Bone marrow (tissue), 2 donors: ENCODE measurements around the gene BAIAP2L2.

Source experiments
- DNase-seq, 2 donors: peaks; one replicate each; lab custom pipeline; 2025; lab: John Stamatoyannopoulos, UW

BAIAP2L2 gene

GRCh38 chr22:38068641-38069371, 41.7 kb downstream of the BAIAP2L2 start:
- DNase-seq = no peak

- no peak for DNase-seq
These were observed 42.6 kb downstream of the BAIAP2L2 start for GRCh38 chr22:38067761-38068360.

DNA sequence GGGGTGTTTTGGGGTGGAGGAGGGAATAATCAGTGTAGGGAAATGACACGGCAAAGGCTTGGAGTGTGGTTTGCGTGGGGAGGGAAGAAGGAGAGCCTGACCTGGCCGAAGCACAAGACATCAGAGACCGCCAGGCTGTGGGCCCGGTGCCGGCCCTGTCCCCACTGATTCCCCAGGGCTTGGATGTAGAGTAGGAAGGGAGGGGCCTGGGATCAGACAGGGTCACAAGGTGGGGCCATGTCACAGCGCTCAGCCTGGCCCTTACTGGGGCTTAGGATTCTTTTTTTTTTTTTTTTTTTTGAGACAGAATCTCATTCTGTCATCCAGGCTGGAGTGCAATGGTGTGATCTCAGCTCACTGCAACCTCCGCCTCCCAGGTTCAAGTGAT, 43.5 kb downstream of the BAIAP2L2 start:
- no peak for DNase-seq

DNA sequence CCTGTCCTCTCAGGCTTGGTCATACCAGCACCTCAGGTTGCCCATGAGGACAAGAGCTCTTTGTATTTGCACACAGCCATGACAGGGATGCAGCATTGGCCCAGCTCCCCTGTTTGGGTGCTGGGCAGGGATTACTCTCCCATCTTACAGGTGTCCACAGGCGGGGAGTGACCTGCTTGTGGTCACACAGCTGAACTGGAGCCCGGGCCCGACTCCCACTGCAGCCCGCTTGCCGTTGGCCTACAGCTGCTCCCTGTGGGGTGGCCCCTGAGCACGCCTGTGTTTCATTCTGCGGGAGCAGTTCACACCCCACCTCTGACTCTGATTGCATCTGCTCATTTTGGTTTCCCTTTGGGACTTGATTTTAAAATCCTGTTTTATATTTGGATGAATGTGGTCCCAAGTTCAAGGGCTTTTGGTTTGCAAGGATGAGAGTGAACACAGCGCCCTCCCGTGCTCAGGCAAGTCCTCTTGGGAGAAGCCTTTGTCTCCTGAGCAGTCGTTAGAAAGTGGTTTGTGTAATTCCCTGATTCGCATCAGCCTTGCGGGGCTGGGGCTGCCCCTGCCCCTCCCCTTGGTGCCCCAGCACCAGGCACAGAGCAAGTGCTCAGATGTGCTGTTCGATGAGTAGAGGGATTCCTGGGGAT, 44.0 kb downstream of the BAIAP2L2 start:
- DNase-seq = no peak

DNA sequence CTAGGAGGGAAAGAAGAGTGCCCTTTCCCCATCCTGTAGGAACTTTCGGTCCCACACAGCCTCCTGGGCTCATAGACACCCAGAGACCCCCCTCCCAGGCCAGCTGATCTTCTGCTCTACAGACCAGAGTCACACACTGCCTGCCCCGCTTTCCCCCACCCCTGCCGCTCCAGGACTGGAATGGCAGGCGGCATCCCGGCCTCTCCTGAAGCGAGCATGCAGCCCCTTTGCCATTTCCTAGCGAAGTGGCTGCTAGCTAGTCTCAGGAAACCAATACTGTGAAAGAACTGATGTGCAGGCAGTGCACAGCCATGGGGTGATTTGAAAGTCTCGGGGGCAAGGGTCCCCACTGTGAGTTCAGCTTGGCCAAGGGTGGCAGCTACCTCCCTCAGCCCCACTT, 44.9 kb downstream of the BAIAP2L2 start:
- DNase-seq = no peak

GRCh38 chr22:38062791-38063190, 47.7 kb downstream of the BAIAP2L2 start:
- no peak for DNase-seq

- peak; percentile 47 to 64 for DNase-seq
These were observed 53.3 kb downstream of the BAIAP2L2 start, which contains the start of gene PICK1 for GRCh38 chr22:38056969-38057891. PICK1 (plus strand) TSS chr22:38057404; CDS start chr22:38057810, 406 bp downstream.

DNA sequence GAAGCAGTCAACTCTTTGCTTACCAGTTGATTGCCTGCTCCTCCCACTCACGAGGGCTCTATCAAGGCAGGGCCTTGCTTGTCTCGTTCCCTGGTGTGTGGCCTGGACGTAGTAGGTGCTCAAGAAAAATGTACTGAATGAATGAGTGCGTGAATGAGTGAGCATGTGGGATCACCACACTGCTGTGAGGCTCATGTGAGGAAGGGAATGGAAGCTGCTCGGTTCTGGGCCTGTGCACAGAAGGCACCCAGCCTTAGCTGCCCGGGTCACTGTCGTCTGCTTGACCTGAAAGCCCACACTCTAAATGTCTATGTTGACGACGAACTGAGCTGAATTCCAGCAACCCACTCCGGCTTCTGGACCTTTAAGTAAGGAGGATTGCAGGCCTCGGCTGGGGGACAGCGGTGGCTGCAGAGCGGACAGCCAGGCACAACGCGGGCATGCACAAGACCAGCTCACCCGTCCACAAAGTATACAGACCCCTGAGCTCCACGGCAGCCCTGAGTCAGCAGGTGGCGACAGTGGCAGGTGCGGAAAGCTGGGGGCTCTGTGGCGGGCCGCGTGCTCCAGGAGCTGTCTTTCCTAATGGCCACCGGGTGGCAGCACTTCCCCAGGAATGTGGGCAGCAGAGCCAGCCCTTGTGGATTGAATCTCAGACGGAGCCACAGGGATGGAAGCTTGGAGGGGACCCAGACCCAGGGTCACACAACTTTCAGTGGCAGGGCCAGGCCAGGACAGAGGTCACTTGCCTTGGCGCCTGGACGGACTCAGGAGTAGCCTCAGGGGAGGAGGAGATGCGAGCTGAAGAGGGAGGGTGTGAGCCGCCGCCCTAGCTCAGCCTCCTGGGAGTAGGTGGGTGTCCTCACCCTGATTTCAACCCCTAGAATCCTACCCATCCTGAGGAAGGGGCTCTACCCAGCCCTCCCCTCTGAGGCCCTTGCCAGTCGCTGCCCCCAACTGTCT, 58.3 kb downstream of the BAIAP2L2 start:
- peak; percentile 34 to 72 for DNase-seq

- DNase-seq = no peak
These were observed 59.2 kb downstream of the BAIAP2L2 start for GRCh38 chr22:38051261-38051660.

DNA sequence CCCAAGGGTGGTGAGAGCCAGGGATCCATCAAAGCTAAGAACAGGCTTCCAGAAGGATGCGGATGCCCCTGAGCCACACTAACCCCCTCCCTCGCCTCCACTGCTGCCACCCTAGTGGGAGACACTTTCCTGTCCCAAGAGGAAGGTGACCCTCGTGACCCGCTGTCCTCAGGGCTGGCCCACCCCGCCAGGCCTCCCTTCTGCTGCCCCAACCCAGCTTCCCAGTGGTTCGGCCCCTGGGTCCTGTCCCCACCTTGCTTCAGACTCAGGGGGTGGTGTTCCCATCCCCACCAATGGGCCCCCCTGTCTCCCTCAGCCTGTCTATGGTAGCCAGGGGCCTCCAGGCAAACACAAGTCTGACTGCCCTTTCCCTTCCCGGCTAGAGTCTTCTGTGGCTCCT, 59.8 kb downstream of the BAIAP2L2 start:
- no peak for DNase-seq

DNA sequence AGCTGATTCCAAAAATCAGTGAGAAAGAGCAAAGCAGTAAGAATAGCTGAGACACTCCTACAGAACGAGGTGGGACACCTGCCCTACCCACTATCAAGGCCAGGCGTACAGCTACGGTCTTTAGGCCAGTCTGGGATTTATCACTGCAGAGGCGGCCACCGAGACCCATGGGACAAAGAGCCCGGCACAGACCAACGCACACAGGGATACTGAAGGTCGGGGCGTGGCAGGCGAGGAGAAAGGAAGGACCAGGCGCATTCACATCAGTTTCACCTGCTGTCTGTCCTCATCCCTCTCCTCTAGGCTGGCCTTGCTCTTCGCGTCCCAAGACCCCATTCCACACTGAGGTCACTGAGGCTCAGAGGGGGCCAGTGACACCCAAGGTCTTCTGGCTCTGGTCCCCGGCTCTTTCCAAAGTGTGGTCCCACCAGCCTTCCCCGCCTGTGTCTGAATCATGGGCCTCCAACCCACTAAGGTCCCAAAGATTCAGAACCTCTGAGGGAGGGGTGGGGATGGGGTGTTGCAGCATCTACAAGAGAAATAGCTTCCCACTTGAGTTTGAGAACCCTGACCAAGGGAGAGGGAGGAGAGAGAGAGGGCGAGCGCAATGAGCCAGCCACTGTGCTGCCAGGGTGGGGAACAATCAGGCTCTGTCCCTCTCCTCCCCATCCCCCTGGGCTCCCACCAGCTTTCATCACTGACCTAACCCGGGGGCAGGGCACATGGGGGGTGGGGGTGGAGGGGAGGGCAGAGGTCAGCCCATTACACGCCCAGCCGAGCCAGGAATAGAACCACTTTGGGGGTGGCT, 60.5 kb downstream of the BAIAP2L2 start:
- DNase-seq = no peak

DNA sequence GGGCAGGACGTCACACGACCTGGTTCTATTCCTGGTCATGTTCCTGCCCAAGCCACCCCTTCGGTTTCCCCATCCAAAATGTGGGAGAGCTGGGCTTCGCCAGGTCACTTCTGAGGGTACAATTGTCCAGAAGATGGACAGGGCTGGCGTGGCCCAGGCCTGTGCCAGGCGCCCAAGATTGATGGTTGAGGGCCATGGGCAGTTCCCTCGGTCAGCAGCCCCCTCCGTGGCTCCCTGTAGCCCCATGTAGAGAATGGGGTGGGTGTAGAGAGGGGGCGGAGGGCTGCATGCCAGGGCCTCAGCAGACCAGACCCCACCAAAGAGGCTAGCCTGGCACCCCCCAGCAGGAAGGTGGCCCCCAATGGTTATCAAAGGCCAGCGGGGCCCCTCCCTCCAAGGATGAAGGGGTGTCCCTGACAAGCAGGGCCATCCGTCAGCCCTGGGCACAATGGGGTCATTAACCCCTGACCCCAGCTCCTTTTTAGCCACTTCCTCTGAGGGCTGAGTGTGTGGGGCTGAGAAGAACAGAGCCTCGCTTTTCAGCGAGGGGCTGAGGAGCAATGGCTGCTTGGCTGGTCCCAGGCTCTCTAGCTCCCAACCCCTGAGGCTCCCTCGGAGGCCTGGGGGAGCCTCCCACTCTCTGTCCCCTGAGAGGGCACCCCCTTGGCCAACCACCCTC, 64.3 kb downstream of the BAIAP2L2 start:
- DNase-seq = no peak

DNA sequence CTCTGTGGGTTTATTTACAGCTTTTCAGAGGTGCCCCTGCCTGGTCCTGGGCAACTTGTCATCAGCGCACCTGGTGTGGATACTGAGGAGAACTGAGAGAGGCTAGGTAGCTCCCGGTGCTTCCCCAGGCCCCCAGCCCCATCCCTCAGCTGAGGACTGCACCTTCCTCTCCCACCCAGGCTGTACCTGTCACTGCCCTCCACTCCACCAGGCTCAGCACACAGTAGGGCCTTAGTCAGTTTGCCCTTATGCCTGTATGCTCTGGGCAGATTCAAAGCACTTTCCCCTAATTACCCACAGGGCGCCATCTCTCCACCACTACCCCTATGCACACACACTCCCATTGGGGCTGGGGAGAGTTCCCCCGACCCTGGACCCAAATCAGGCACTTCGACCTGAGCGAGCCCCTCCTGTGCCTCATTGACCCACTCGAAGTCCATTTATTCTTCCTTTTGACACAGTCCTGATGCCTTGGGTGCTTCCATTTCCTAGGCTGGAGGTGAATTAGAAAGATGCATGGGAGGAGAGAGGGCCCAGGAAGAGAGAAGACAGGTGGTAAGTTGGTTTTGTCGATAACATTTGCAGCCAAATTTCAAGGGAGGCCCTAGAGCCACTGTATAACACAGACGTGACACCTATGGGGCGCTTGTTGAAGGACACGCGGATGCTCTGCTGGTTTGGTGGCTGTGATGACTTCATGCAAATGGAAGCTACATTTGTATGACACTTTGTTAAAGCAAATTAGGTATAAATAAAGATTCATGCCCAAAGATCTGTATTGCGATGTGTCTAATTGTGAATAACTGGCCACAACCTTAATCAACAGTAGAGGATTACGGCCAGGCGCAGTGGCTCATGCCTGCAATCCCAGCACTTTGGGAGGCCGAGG, 67.1 kb downstream of the BAIAP2L2 start:
- DNase-seq = no peak

DNA sequence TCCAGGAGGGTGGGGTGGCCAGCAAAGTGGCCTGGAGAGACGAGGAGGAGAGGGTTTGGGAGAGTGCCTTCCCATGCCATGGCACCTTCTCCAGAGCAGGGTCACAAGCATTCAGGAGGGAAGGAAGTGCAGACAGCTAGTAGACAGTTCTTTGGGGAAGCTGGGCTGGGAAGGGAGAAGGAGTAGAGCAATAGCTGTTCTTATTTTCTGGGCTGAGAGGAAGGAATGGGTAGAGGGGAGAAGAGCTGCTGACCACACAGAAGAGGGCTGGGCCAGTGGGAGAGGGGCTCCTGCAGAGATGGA, 68.0 kb downstream of the BAIAP2L2 start:
- DNase-seq = no peak

DNA sequence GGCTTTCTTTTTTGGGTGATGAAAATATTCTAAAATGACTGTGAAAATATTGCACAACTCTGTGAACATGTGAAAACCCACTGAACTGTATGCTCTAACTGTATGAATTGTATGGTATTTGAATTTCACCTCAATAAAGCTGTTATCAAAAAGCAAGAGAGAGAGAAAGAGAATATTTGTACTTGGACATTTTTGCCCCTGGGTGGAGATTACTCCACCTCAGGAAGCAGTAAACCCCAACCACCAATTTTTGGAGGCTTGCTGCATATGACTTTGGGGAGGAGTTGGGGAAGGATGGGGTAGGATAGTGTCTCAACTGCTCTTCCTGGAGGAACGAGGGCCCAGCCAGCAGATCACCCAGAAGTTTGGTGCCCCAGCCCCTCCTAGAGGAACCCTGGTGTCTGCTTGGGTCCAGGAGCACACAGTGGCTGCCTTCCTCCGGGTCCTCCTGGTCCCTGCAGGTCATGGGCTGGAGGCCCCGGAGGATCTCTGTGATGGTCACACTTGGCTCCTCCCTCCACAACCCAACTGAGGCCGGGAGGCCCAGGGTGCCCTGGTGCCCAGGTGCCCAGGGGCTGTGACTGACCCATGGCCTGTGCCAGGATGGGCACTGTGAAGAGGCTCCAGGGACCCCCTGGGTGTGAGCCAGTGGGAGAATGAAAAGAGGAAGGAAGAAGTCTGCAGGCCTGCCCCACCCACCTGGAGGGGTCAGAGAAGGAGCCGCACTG, 68.6 kb downstream of the BAIAP2L2 start:
- no peak for DNase-seq

- DNase-seq = no peak
These were observed 69.3 kb downstream of the BAIAP2L2 start for GRCh38 chr22:38040953-38041759.
